ENCODE results near the gene RIMS4.

- TF ChIP-seq ARNT (IDR thresholded peaks at IDR 0.05), result no peak
- TF ChIP-seq ELF4 (IDR thresholded peaks at IDR 0.05), result no peak
- no peak for TF ChIP-seq CTBP1 (IDR thresholded peaks at IDR 0.05; ENCODE audit: borderline replicate concordance)
- no peak for TF ChIP-seq SUZ12 (IDR thresholded peaks at IDR 0.05)
Observed at GRCh38 chr20:44725837-44726236, 84.5 kb downstream of the RIMS4 start.
